WI38 (cell line): ENCODE results near the gene TACO1.

ENCODE experiments used
- H3K4me3 ChIP-seq: 2 replicates; pipeline ENCODE4 v1.5.1; 2011; ENCODE audit warnings: low read depth, mild to moderate bottlenecking, control low read depth, low read length
- TF ChIP-seq, protein P1 (sequence below): IDR thresholded peaks from 2 replicates; pipeline ENCODE4 v1.5.1; 2012; ENCODE audit warnings: low read depth, mild to moderate bottlenecking, control low read depth, low read length

TACO1 gene

DNA sequence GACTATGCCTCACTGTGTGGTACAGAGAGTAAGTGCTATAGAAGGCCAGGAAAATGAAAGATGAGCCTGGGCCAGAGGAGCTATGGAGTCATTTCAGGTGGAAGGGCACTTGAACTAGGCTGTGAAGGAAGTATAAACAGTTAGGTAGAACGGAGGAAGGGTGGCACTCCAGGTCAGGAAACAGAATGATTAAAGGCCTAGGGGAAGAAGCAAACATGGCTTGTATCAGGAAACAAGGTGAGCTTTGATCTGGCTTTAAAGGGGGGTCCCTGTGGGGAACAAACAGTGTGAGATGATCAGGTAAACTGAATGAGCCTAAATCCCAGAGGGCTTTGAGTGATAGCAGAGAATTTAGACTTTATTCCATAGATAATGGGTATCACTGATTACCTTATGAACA, 38.4 kb downstream of the TACO1 start:
- H3K4me3 ChIP-seq = no peak overlapping the region

DNA sequence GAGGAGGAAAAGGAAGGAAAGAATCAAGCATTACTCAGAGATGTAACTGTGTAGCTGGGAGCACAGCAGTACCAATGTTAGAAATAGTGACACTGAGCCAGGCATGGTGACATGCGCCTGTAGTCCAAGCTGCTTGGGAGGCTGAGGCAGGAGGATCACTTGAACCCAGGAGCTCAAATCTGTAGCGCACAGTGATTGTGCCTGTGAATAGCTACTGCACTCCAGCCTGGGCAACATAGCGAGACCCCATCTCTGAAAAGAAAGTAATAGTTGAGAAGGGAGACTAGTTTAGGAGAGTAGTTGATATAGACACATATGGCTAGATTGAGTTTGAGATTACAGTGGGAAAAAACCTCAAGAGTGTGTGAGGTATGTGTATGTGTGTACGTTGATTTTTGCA, 39.3 kb downstream of the TACO1 start:
- H3K4me3 ChIP-seq = no peak overlapping the region
- TF ChIP-seq, protein P1, sequence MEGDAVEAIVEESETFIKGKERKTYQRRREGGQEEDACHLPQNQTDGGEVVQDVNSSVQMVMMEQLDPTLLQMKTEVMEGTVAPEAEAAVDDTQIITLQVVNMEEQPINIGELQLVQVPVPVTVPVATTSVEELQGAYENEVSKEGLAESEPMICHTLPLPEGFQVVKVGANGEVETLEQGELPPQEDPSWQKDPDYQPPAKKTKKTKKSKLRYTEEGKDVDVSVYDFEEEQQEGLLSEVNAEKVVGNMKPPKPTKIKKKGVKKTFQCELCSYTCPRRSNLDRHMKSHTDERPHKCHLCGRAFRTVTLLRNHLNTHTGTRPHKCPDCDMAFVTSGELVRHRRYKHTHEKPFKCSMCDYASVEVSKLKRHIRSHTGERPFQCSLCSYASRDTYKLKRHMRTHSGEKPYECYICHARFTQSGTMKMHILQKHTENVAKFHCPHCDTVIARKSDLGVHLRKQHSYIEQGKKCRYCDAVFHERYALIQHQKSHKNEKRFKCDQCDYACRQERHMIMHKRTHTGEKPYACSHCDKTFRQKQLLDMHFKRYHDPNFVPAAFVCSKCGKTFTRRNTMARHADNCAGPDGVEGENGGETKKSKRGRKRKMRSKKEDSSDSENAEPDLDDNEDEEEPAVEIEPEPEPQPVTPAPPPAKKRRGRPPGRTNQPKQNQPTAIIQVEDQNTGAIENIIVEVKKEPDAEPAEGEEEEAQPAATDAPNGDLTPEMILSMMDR = no peak

More for the DNA sequence above, 38.4 kb downstream of the TACO1 start:
- TF ChIP-seq, protein P1 = no peak

DNA sequence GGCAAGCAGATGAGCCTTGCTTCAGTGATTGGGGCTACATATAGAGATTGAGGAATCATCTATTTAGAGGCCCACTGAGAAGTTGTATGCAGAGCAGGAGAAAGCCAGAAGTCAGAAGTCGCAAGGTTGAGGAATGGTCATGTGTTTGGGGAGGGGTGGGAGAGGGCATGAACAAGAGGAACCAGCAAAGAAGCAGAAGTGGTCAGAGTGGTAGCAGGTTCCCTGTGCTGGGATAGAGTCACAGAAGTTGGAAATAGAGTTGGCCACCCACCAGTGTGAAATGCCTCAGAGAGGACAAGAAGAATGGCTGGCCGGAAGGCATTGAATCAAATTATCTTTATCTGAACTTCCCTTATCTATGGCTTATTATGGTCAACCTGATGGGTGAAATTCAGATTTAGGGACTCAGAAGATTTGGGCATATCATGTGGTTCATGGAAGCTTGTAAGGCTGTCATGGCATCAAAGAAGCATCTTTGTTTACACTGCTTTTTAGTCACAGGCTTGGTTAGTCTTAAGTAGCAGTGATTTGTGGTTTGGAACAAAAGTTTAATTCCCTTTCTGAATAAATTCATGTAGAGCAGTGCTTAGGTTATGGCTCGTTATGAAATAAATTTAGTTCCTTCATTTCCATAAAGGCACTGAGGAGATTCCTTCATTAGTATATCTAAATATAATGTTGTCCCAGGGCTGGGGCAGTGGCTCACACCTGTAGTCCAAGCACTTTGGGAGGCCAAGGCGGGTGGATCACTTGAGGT, 41.2 kb downstream of the TACO1 start:
- TF ChIP-seq, protein P1 = no peak

DNA sequence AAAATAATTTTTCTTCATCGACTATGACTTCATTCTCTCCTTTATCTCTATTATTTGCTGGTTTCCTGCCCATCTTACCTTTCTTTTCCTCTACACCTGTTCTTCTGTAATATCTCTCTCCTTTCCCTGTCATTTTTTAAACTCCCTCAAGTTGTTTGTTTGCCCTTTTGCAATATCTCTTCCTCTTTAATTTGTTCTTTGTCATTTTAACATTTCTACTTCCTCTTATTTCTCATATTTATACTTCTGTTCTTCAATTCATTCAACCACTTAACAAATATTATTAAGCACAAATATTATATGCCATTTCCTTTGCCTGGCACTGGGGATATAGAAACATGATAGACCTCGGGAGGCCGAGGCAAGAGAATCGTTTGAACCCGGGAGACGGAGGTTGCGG, 44.2 kb downstream of the TACO1 start:
- no peak overlapping the region for H3K4me3 ChIP-seq
- TF ChIP-seq, protein P1 = no peak

More for the DNA sequence above, 41.2 kb downstream of the TACO1 start:
- no peak overlapping the region for H3K4me3 ChIP-seq

DNA sequence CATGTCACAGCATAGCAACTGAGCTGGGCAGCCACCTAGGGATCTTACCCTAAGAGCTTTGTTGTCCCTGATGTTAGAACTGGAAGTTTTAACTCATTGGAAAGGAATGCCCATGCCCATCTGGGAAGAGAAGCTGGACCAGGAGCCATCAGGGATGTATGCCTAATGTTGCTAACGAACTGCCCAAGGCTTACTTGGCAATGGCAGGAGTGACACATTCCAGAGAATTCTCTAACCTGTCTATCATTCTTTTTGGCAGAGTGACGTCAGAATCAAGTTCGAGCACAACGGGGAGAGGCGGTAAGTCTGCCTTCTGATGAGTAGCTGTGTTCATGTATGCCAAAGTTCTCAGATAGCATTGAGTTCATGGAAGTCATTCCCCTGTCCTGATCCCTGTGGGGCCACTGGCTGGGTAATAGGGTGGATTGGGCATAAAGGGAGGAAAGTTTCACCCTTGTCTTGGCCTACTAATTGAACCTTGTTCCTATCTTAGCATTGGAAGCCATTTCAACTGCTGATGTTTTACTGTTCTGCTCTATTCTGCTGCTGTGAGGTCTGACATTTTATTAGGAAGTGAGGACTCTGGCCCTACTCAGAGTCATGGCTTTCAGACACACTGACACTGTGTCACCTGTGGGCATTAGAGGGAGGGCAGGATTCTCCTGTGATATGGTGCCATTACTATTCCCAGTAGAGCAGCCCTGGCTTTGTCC, 45.2 kb downstream of the TACO1 start:
- no peak overlapping the region for H3K4me3 ChIP-seq
- TF ChIP-seq, protein P1 = no peak

DNA sequence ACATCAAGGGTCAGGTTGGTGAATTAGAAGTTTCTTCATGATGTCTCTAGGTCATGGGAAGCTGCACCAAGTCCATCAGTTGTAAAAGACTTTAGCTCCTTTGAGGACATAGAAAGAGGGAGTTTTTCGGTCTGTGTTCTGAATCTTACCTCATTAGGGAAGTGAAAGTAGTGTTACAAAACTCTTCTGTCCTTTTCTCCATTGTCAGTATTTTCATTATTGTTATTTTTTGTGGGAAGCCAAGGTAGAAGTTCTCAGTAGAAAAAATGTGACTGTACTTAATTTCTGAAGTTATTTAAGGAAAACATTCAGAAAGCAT, 45.8 kb downstream of the TACO1 start:
- H3K4me3 ChIP-seq = no peak overlapping the region
- TF ChIP-seq, protein P1 = no peak

DNA sequence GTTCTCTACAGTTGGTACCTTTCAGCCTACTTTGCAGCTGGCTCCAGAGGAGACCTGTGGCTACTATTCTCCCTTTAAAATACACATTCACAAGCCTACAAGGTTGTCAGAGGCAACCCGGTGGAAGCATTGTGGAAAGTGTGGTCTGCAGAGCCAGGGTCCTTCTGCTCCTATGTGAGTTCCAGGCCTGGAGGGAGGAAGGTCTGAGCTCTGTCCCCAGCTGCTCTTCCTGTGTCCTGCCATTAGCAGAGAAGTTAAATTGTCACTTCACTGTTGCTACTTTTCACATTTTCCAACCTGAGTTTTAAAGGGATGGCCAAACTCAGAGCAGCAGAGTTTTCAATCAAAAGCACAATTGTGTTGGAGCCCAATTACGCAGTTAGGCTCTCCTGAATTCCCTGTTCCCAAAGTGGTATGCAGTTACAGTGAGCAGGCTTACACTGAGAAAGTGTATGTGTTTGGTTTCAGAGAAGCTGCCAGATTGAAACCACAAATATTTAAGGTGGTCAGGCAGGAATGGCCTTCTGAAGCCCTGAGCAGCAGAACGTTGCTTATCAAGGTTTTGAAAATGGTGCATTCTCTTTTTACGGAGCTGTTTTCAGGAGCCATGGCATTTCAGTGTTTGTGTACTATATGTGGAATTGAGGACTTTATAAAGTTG, 46.5 kb downstream of the TACO1 start:
- TF ChIP-seq, protein P1 = no peak
- no peak overlapping the region for H3K4me3 ChIP-seq
